Neural crest cell (in vitro differentiated cells): ENCODE results near the gene FSTL5. TPM values are rescaled to one million over a fixed set of nuclear protein-coding genes. Genes with fewer than 3 reads are reported as not detected.

Experiments
- DNase-seq: peaks from one replicate; pipeline ENCODE4 v3.0.0; 2021; ENCODE audit warnings: low read depth, mixed read lengths, low spot score
- H3K27ac Mint-ChIP-seq: one replicate; pipeline ENCODE4 v1.8.0; 2021; ENCODE audit warnings: mild to moderate bottlenecking, mixed read lengths; ENCODE audit not compliant: unreplicated experiment
- H3K27me3 Mint-ChIP-seq: 2 replicates; pipeline ENCODE4 v1.8.0; 2021; ENCODE audit warnings: low read depth, mild to moderate bottlenecking, mixed read lengths
- H3K36me3 Mint-ChIP-seq: 2 replicates; pipeline ENCODE4 v1.8.0; 2021; ENCODE audit warnings: low read depth, mild to moderate bottlenecking, mixed read lengths
- H3K4me1 Mint-ChIP-seq: 2 replicates; pipeline ENCODE4 v1.8.0; 2021; ENCODE audit warnings: mixed read lengths
- H3K4me3 Mint-ChIP-seq: one replicate; pipeline ENCODE4 v1.8.0; 2021; ENCODE audit warnings: mild to moderate bottlenecking, mixed read lengths
- H3K9me3 Mint-ChIP-seq: 2 replicates; pipeline ENCODE4 v1.8.0; 2021; ENCODE audit warnings: mixed read lengths
- total RNA-seq: library from RNA; stranded (reverse); gene quantifications from 2 replicates; pipeline ENCODE4 v1.2.1, GENCODE V29; 2021
- TF ChIP-seq, protein P1 (sequence below): fragments of 200-600 bp; sonication (generic); conservative IDR thresholded peaks from 2 replicates; pipeline ENCODE4 v1.5.0; 2021; ENCODE audit warnings: antibody characterized with exemption, mild to moderate bottlenecking

FSTL5 gene
- total RNA-seq, 1 donor from 2014 or later: 7.4 TPM

DNA sequence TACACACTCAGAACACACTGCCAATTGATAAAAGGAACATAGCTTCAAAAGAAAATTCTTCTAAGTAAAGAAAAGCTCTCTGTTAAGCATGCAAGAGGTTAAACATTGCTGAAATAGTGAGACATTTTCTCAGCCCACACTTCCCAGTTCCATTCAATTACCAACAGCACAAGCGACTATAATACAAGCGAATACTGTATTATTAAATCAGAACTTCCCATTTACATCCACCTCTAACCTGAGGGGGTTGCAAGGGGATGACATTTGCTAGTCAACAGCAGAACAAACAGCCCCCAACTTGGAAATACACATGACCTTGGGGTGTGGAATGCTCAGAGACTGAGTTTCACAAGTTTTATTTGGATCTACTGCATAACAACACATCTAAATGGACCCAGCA lies 1.1 kb downstream of the FSTL5 start:
- peaks cover 40% of the 10 kb centered on the region for H3K4me1 Mint-ChIP-seq
- peak overlapping the region; percentile 84 for H3K4me3 Mint-ChIP-seq
- no peak for DNase-seq
- no peaks in the 10 kb centered on the region for H3K9me3 Mint-ChIP-seq
- no peaks in the 10 kb centered on the region for H3K27me3 Mint-ChIP-seq
- TF ChIP-seq, protein P1, sequence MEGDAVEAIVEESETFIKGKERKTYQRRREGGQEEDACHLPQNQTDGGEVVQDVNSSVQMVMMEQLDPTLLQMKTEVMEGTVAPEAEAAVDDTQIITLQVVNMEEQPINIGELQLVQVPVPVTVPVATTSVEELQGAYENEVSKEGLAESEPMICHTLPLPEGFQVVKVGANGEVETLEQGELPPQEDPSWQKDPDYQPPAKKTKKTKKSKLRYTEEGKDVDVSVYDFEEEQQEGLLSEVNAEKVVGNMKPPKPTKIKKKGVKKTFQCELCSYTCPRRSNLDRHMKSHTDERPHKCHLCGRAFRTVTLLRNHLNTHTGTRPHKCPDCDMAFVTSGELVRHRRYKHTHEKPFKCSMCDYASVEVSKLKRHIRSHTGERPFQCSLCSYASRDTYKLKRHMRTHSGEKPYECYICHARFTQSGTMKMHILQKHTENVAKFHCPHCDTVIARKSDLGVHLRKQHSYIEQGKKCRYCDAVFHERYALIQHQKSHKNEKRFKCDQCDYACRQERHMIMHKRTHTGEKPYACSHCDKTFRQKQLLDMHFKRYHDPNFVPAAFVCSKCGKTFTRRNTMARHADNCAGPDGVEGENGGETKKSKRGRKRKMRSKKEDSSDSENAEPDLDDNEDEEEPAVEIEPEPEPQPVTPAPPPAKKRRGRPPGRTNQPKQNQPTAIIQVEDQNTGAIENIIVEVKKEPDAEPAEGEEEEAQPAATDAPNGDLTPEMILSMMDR: no peak
- no peak overlapping the region for H3K27ac Mint-ChIP-seq
- H3K36me3 Mint-ChIP-seq: no peaks in the 10 kb centered on the region

DNA sequence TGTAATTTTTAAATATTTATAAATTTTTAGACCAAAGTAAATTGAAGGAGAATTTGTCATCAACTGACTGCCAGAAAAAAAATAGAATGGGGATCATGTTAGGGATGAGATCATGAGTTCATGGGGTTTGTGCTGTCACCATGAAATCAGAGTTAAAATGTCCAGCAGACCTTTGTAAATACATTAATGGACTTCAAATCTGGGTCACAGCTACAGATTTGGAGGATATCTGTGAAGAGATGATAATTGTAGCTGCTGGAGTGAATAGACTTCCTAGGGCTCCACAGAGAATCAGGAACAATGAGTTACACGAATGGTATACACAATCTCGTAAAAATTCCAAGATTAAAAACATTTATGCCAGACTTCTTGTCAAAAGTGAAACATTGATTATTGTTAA lies 6.6 kb downstream of the FSTL5 start:
- no peaks in the 10 kb centered on the region for H3K27me3 Mint-ChIP-seq
- H3K27ac Mint-ChIP-seq: no peak overlapping the region
- H3K4me1 Mint-ChIP-seq: peaks cover 5% of the 10 kb centered on the region
- no peaks in the 10 kb centered on the region for H3K36me3 Mint-ChIP-seq
- TF ChIP-seq, protein P1: no peak
- DNase-seq: no peak
- H3K4me3 Mint-ChIP-seq: no peak overlapping the region
- H3K9me3 Mint-ChIP-seq: peaks cover 3% of the 10 kb centered on the region

GRCh38 chr4:162154862-162155540 lies 8.8 kb downstream of the FSTL5 start:
- H3K36me3 Mint-ChIP-seq: no peaks in the 10 kb centered on the region
- no peaks in the 10 kb centered on the region for H3K27me3 Mint-ChIP-seq
- H3K4me3 Mint-ChIP-seq: no peak overlapping the region
- no peak overlapping the region for H3K27ac Mint-ChIP-seq
- no peak for DNase-seq
- H3K9me3 Mint-ChIP-seq: peaks cover 3% of the 10 kb centered on the region
- TF ChIP-seq, protein P1: no peak
- peaks cover 6% of the 10 kb centered on the region for H3K4me1 Mint-ChIP-seq

DNA sequence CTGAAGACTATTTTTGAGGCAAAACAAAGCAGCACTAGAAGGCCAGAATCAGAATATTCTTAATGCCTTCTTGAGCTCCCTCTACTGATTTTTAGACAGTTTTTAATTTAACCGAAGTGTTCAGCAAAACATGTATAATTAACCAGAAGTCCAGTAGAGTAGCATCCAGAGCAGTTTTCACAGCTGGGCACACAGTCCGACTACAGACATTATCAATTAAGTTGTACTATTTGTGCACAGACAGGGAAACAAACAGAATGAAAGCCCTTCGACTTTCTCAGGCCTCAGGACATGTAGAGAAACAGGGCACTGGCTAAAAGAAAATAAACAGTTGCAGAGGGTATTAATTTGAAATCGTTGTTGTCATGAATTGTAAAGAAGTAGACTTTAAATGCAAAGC lies 11.9 kb downstream of the FSTL5 start:
- no peak overlapping the region for H3K27ac Mint-ChIP-seq
- H3K4me1 Mint-ChIP-seq: peaks cover 6% of the 10 kb centered on the region
- H3K4me3 Mint-ChIP-seq: no peak overlapping the region
- DNase-seq: no peak
- peaks cover 3% of the 10 kb centered on the region for H3K9me3 Mint-ChIP-seq
- H3K27me3 Mint-ChIP-seq: no peaks in the 10 kb centered on the region
- TF ChIP-seq, protein P1: no peak
- no peaks in the 10 kb centered on the region for H3K36me3 Mint-ChIP-seq

GRCh38 chr4:162151386-162151785 lies 12.4 kb downstream of the FSTL5 start:
- DNase-seq: no peak
- H3K4me3 Mint-ChIP-seq: no peak overlapping the region
- H3K4me1 Mint-ChIP-seq: peaks cover 6% of the 10 kb centered on the region
- TF ChIP-seq, protein P1: no peak
- H3K27me3 Mint-ChIP-seq: no peaks in the 10 kb centered on the region
- H3K36me3 Mint-ChIP-seq: no peaks in the 10 kb centered on the region
- peaks cover 3% of the 10 kb centered on the region for H3K9me3 Mint-ChIP-seq
- H3K27ac Mint-ChIP-seq: no peak overlapping the region
